Pancreas (tissue), 10 donors: Measurements from ENCODE around the gene WNT8A. TPM values are rescaled to one million over a fixed set of nuclear protein-coding genes. Genes with fewer than 3 reads are reported as not detected.

ENCODE experiments used
- ATAC-seq, 4 donors: fragments of 200-7000 bp; cut with Tn5 transposase; one replicate each; pipeline versions ENCODE4 v1.8.0 to v1.9.1; 2020; ENCODE audit warnings: mild to moderate bottlenecking in 4 of 4, moderate library complexity in 4 of 4
- DNase-seq, 6 donors: peaks; one replicate each; pipeline ENCODE4 v3.0.0-alpha.2; 2020
- FAIRE-seq: peaks from 2 replicates; lab custom pipeline; 2012; peaks lifted over from hg19 to GRCh38; lab: Jason Lieb, UNC
- H3K27ac ChIP-seq, 4 donors: fragments of 200-600 bp; sonication (generic); 1 replicate in 3 of 4; 2 replicates in 1 of 4; pipeline versions ENCODE4 v1.5.0 to v1.8.0; 2020
- H3K27me3 ChIP-seq, 4 donors: fragments of 200-600 bp; one replicate each; pipeline ENCODE4 v1.8.0; 2021
- H3K36me3 ChIP-seq, 3 donors: fragments of 200-600 bp; sonication (generic) in 1 of 3; one replicate each; pipeline versions ENCODE4 v1.5.0 to v1.8.0; 2020 to 2021
- H3K4me1 ChIP-seq, 3 donors: fragments of 200-600 bp; one replicate each; pipeline ENCODE4 v1.8.0; 2021
- H3K4me3 ChIP-seq, 4 donors: fragments of 200-600 bp; sonication (generic) in 2 of 4; one replicate each; pipeline versions ENCODE4 v1.5.0 to v1.8.0; 2020 to 2021
- H3K9me3 ChIP-seq, 4 donors: fragments of 200-600 bp; one replicate each; pipeline ENCODE4 v1.8.0; 2021
- WGBS, 2 donors: extraction: QIAGEN DNeasy Blood & Tissue Kit; methylation state at CpG; one replicate each; pipeline ENCODE4 v1.1.7; 2013; 5-methylcytosine and 5-hydroxymethylcytosine counted together
- intact Hi-C, 3 donors: fragments of 100-400 bp; cut with DNase I; formaldehyde crosslinking; loops; one replicate each; pipeline versions ENCODE4 v1.11.1 to v1.14.2; 2022
- polyA plus RNA-seq, 2 donors: library from polyadenylated mRNA; stranded (reverse); fragments of 200-250 nt; gene quantifications; one replicate each; pipeline ENCODE4 v1.2.3, GENCODE V29; 2013
- total RNA-seq, 6 donors: library from RNA; stranded (reverse); fragmentation: NEBNext Ultra II Directional in 4 of 6; extraction: Animal tissue kit (Norgen Biotek cat#: 25700) in 4 of 6; gene quantifications; one replicate each; pipeline versions ENCODE4 v1.2.1 to v1.2.4, GENCODE V29; 2021 to 2023
- TF ChIP-seq, protein P1 (sequence below), 4 donors: fragments of 200-600 bp; sonication (generic) in 3 of 4; IDR thresholded peaks; one replicate each; pipeline versions ENCODE4 v1.5.0 to v1.8.0; 2021; ENCODE audit warnings: antibody characterized with exemption in 4 of 4
- donor health status: healthy with polysubstance abuse.
- donor health status: DM: no; HTN: no; CAD: no; lungs with moderate emphysema.
- donor health status: DM: no; HTN: no; CAD: no.
- donor health status: control.
- donor health status: control.
- donor health status: Bipolar disorder and iron deficiency.
- donor health status: DM: yes; HTN: yes; CAD: no.
- donor health status: DM: no; HTN: no; CAD: no.
- donor health status: DM: no; HTN: no; CAD: no.
- donor health status: DM: yes; HTN: yes; CAD: no.

The WNT8A gene, protein sequence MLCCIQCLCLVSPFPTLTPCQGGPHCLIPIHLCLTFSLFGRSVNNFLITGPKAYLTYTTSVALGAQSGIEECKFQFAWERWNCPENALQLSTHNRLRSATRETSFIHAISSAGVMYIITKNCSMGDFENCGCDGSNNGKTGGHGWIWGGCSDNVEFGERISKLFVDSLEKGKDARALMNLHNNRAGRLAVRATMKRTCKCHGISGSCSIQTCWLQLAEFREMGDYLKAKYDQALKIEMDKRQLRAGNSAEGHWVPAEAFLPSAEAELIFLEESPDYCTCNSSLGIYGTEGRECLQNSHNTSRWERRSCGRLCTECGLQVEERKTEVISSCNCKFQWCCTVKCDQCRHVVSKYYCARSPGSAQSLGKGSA
- total RNA-seq (not detected), polyA plus RNA-seq (not detected)

- DNase-seq = no peak
- no peaks in the 10 kb centered on the region for H3K4me1 ChIP-seq
- no peaks in the 10 kb centered on the region for H3K9me3 ChIP-seq
- no peaks in the 10 kb centered on the region for H3K36me3 ChIP-seq
- intact Hi-C loops = no loop called here
- no peak within 1 kb of the TSS for H3K27ac ChIP-seq
- 88 to 90% methylated on average over 5 of the region's 5 CpGs for WGBS, 2 donors
- FAIRE-seq = no peak
- no peaks in the 10 kb centered on the region for H3K27me3 ChIP-seq
- H3K4me3 ChIP-seq = no peak within 1 kb of the TSS
- TF ChIP-seq, protein P1, sequence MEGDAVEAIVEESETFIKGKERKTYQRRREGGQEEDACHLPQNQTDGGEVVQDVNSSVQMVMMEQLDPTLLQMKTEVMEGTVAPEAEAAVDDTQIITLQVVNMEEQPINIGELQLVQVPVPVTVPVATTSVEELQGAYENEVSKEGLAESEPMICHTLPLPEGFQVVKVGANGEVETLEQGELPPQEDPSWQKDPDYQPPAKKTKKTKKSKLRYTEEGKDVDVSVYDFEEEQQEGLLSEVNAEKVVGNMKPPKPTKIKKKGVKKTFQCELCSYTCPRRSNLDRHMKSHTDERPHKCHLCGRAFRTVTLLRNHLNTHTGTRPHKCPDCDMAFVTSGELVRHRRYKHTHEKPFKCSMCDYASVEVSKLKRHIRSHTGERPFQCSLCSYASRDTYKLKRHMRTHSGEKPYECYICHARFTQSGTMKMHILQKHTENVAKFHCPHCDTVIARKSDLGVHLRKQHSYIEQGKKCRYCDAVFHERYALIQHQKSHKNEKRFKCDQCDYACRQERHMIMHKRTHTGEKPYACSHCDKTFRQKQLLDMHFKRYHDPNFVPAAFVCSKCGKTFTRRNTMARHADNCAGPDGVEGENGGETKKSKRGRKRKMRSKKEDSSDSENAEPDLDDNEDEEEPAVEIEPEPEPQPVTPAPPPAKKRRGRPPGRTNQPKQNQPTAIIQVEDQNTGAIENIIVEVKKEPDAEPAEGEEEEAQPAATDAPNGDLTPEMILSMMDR (IDR thresholded peaks at IDR 0.05) = no peak
- no peak for ATAC-seq
These were observed at the start of gene WNT8A for GRCh38 chr5:138083702-138084101. WNT8A (plus strand) TSS chr5:138084033; CDS start chr5:138084128, 95 bp downstream.

- Histone ChIP-seq H3K4me3 (no peak overlapping the region), H3K27me3 (no peaks in the 10 kb centered on the region), H3K36me3 (no peaks in the 10 kb centered on the region), H3K27ac (no peak overlapping the region), H3K9me3 (no peaks in the 10 kb centered on the region), H3K4me1 (peaks cover 8 to 9% (median 9%) of the 10 kb centered on the region in 3 donors)
- TF ChIP-seq, protein P1 (IDR thresholded peaks at IDR 0.05) = peak; percentile 35 to 68 (median 62)
- FAIRE-seq (peak; percentile 64), DNase-seq (peak in 4 of 6 donors; percentile 42 to 71 (median 62)), ATAC-seq (peak; percentile 42 to 67 (median 62))
- WGBS, 2 donors = 31 to 35% methylated on average over 11 of the region's 11 CpGs
- intact Hi-C loops = no loop called here
These were observed 48.0 kb upstream of the WNT8A start for GRCh38 chr5:138035605-138036537.

DNA sequence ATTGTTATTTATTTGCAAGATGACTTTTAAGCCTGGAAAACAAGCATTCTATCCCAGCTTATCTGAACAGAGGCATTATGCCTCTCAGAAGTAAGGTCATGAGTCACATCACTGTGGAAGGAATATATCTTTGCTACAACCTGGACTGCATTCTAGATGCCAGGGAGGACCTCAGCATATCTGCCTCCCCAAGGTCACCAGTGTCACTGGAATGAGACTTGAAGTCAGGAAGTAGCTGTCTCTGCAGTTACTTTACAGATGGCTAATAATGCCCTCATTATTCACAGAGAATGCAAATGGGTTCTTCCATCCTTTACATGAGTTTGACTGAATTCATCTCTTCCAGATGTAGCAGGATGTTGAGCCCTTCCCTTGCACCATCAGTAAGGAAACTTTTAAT is 46.6 kb upstream of the WNT8A start:
- DNase-seq (no peak), ATAC-seq (no peak), FAIRE-seq (no peak)
- TF ChIP-seq, protein P1 (IDR thresholded peaks at IDR 0.05) = no peak
- Histone ChIP-seq H3K27me3 (no peaks in the 10 kb centered on the region), H3K27ac (no peak overlapping the region), H3K36me3 (no peaks in the 10 kb centered on the region), H3K9me3 (no peaks in the 10 kb centered on the region), H3K4me1 (no peaks in the 10 kb centered on the region), H3K4me3 (no peak overlapping the region)
- intact Hi-C loops = no loop called here

- DNase-seq = no peak
- Histone ChIP-seq H3K36me3 (no peaks in the 10 kb centered on the region), H3K4me1 (no peaks in the 10 kb centered on the region), H3K9me3 (no peaks in the 10 kb centered on the region), H3K27ac (no peak overlapping the region), H3K27me3 (no peaks in the 10 kb centered on the region), H3K4me3 (no peak overlapping the region)
- TF ChIP-seq, protein P1 (IDR thresholded peaks at IDR 0.05) = no peak
- intact Hi-C loops = no loop called here
- 80 to 83% methylated on average over 1 of the region's 1 CpG for WGBS, 2 donors
- ATAC-seq = no peak
- no peak for FAIRE-seq
These were observed 45.8 kb upstream of the WNT8A start for GRCh38 chr5:138037907-138038633.
